ENCODE measurements around the gene CSK.

DNA sequence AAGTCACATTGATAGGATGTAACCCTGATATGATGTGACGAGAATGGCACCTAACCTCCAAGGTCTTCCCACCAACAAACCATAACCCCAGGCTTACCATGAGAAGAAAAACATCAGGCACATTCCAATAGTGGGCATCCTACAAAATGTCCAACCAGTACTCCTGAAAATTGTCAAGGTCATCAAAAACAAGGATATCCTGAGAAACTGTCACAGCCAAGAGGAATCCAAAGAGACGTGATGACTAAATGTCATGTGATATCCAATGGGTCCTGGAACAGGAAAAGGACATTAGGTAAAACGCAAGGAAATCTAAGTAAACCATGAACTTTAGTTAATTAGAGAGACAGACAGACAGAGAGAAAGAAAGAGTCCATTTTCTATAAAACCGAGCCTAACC, 35.5 kb upstream of the CSK start:
- TF ChIP-seq, protein P1, sequence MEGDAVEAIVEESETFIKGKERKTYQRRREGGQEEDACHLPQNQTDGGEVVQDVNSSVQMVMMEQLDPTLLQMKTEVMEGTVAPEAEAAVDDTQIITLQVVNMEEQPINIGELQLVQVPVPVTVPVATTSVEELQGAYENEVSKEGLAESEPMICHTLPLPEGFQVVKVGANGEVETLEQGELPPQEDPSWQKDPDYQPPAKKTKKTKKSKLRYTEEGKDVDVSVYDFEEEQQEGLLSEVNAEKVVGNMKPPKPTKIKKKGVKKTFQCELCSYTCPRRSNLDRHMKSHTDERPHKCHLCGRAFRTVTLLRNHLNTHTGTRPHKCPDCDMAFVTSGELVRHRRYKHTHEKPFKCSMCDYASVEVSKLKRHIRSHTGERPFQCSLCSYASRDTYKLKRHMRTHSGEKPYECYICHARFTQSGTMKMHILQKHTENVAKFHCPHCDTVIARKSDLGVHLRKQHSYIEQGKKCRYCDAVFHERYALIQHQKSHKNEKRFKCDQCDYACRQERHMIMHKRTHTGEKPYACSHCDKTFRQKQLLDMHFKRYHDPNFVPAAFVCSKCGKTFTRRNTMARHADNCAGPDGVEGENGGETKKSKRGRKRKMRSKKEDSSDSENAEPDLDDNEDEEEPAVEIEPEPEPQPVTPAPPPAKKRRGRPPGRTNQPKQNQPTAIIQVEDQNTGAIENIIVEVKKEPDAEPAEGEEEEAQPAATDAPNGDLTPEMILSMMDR (conservative IDR thresholded peaks at IDR 0.05; ENCODE audit: low read depth in 2 of 2): no peak
- TF ChIP-seq EZH2phosphoT487 (IDR thresholded peaks at IDR 0.05; ENCODE audit: unreplicated experiment) (no peak), CREB1 (CRISPR knock-in tag; IDR thresholded peaks at IDR 0.05; ENCODE audit: low read depth) (no peak), POLR2AphosphoS5 (IDR thresholded peaks at IDR 0.05; ENCODE audit: low read depth) (no peak), EZH2 (IDR thresholded peaks at IDR 0.05; ENCODE audit: low read depth, unreplicated experiment) (no peak), STAT1 (IDR thresholded peaks at IDR 0.05; ENCODE audit: unreplicated experiment) (no peak), ZNF114 (CRISPR knock-in tag; IDR thresholded peaks at IDR 0.05) (no peak), JUNB (IDR thresholded peaks at IDR 0.05; ENCODE audit: unreplicated experiment) (no peak), NANOG (IDR thresholded peaks at IDR 0.05; ENCODE audit: borderline replicate concordance) (no peak), ZNF331 (CRISPR knock-in tag; IDR thresholded peaks at IDR 0.05; ENCODE audit: low read depth) (no peak)
- TF ChIP-seq, protein P2, sequence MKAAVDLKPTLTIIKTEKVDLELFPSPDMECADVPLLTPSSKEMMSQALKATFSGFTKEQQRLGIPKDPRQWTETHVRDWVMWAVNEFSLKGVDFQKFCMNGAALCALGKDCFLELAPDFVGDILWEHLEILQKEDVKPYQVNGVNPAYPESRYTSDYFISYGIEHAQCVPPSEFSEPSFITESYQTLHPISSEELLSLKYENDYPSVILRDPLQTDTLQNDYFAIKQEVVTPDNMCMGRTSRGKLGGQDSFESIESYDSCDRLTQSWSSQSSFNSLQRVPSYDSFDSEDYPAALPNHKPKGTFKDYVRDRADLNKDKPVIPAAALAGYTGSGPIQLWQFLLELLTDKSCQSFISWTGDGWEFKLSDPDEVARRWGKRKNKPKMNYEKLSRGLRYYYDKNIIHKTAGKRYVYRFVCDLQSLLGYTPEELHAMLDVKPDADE (IDR thresholded peaks at IDR 0.05): no peak
- TF ChIP-seq, protein P3, sequence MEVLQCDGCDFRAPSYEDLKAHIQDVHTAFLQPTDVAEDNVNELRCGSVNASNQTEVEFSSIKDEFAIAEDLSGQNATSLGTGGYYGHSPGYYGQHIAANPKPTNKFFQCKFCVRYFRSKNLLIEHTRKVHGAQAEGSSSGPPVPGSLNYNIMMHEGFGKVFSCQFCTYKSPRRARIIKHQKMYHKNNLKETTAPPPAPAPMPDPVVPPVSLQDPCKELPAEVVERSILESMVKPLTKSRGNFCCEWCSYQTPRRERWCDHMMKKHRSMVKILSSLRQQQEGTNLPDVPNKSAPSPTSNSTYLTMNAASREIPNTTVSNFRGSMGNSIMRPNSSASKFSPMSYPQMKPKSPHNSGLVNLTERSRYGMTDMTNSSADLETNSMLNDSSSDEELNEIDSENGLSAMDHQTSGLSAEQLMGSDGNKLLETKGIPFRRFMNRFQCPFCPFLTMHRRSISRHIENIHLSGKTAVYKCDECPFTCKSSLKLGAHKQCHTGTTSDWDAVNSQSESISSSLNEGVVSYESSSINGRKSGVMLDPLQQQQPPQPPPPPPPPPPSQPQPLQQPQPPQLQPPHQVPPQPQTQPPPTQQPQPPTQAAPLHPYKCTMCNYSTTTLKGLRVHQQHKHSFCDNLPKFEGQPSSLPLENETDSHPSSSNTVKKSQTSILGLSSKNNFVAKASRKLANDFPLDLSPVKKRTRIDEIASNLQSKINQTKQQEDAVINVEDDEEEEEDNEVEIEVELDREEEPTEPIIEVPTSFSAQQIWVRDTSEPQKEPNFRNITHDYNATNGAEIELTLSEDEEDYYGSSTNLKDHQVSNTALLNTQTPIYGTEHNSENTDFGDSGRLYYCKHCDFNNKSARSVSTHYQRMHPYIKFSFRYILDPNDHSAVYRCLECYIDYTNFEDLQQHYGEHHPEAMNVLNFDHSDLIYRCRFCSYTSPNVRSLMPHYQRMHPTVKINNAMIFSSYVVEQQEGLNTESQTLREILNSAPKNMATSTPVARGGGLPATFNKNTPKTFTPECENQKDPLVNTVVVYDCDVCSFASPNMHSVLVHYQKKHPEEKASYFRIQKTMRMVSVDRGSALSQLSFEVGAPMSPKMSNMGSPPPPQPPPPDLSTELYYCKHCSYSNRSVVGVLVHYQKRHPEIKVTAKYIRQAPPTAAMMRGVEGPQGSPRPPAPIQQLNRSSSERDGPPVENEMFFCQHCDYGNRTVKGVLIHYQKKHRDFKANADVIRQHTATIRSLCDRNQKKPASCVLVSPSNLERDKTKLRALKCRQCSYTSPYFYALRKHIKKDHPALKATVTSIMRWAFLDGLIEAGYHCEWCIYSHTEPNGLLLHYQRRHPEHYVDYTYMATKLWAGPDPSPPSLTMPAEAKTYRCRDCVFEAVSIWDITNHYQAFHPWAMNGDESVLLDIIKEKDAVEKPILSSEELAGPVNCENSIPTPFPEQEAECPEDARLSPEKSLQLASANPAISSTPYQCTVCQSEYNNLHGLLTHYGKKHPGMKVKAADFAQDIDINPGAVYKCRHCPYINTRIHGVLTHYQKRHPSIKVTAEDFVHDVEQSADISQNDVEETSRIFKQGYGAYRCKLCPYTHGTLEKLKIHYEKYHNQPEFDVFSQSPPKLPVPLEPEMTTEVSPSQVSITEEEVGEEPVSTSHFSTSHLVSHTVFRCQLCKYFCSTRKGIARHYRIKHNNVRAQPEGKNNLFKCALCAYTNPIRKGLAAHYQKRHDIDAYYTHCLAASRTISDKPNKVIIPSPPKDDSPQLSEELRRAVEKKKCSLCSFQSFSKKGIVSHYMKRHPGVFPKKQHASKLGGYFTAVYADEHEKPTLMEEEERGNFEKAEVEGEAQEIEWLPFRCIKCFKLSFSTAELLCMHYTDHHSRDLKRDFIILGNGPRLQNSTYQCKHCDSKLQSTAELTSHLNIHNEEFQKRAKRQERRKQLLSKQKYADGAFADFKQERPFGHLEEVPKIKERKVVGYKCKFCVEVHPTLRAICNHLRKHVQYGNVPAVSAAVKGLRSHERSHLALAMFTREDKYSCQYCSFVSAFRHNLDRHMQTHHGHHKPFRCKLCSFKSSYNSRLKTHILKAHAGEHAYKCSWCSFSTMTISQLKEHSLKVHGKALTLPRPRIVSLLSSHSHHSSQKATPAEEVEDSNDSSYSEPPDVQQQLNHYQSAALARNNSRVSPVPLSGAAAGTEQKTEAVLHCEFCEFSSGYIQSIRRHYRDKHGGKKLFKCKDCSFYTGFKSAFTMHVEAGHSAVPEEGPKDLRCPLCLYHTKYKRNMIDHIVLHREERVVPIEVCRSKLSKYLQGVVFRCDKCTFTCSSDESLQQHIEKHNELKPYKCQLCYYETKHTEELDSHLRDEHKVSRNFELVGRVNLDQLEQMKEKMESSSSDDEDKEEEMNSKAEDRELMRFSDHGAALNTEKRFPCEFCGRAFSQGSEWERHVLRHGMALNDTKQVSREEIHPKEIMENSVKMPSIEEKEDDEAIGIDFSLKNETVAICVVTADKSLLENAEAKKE (CRISPR knock-in tag; IDR thresholded peaks at IDR 0.05): no peak
- TF ChIP-seq, protein P4, sequence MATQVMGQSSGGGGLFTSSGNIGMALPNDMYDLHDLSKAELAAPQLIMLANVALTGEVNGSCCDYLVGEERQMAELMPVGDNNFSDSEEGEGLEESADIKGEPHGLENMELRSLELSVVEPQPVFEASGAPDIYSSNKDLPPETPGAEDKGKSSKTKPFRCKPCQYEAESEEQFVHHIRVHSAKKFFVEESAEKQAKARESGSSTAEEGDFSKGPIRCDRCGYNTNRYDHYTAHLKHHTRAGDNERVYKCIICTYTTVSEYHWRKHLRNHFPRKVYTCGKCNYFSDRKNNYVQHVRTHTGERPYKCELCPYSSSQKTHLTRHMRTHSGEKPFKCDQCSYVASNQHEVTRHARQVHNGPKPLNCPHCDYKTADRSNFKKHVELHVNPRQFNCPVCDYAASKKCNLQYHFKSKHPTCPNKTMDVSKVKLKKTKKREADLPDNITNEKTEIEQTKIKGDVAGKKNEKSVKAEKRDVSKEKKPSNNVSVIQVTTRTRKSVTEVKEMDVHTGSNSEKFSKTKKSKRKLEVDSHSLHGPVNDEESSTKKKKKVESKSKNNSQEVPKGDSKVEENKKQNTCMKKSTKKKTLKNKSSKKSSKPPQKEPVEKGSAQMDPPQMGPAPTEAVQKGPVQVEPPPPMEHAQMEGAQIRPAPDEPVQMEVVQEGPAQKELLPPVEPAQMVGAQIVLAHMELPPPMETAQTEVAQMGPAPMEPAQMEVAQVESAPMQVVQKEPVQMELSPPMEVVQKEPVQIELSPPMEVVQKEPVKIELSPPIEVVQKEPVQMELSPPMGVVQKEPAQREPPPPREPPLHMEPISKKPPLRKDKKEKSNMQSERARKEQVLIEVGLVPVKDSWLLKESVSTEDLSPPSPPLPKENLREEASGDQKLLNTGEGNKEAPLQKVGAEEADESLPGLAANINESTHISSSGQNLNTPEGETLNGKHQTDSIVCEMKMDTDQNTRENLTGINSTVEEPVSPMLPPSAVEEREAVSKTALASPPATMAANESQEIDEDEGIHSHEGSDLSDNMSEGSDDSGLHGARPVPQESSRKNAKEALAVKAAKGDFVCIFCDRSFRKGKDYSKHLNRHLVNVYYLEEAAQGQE (IDR thresholded peaks at IDR 0.05; ENCODE audit: unreplicated experiment): no peak

Measured in GM23338 (cell line).